Endodermal cell (in vitro differentiated cells): ENCODE results near the gene CGB7. TPM values are rescaled to one million over a fixed set of nuclear protein-coding genes. Genes with fewer than 3 reads are reported as not detected.

Source experiments
- DNase-seq: peaks from one replicate; pipeline ENCODE4 v3.0.0-alpha.2; 2017
- H3K27ac ChIP-seq: 2 replicates; pipeline ENCODE4 v1.5.1; 2013; ENCODE audit warnings: mild to moderate bottlenecking, low read depth, low read length, moderate library complexity
- H3K27me3 ChIP-seq: 2 replicates; pipeline ENCODE4 v1.6.1; 2013; ENCODE audit warnings: mild to moderate bottlenecking, low read length, moderate library complexity; ENCODE audit not compliant: insufficient read depth, control insufficient read depth, poor library complexity, severe bottlenecking
- H3K36me3 ChIP-seq: 2 replicates; pipeline ENCODE4 v1.7.0; 2013; ENCODE audit warnings: mild to moderate bottlenecking, low read length, moderate library complexity; ENCODE audit not compliant: control insufficient read depth, insufficient read depth
- H3K4me1 ChIP-seq: one replicate; pipeline ENCODE4 v1.7.0; 2013; ENCODE audit warnings: low read length; ENCODE audit not compliant: control insufficient read depth, insufficient read depth
- H3K4me3 ChIP-seq: 2 replicates; pipeline ENCODE4 v1.5.1; 2013; ENCODE audit warnings: mild to moderate bottlenecking, low read length, moderate library complexity
- H3K9ac ChIP-seq: 2 replicates; pipeline ENCODE4 v1.6.1; 2013; ENCODE audit warnings: mild to moderate bottlenecking, low read length, moderate library complexity; ENCODE audit not compliant: poor library complexity, severe bottlenecking; ENCODE audit errors: extremely low read depth
- H3K9me3 ChIP-seq: 2 replicates; pipeline ENCODE4 v1.6.1; 2013; ENCODE audit warnings: mild to moderate bottlenecking, low read length, moderate library complexity; ENCODE audit not compliant: control insufficient read depth
- H3K27ac Mint-ChIP-seq: 2 replicates; pipeline ENCODE4 v1.8.0; 2020; ENCODE audit warnings: mixed read lengths
- H3K27me3 Mint-ChIP-seq: 2 replicates; pipeline ENCODE4 v1.8.0; 2021; ENCODE audit warnings: mild to moderate bottlenecking, mixed read lengths; ENCODE audit not compliant: insufficient read depth
- H3K36me3 Mint-ChIP-seq: 2 replicates; pipeline ENCODE4 v1.8.0; 2020; ENCODE audit warnings: low read depth, mixed read lengths
- H3K4me1 Mint-ChIP-seq: 2 replicates; pipeline ENCODE4 v1.8.0; 2020; ENCODE audit warnings: mixed read lengths
- H3K4me3 Mint-ChIP-seq: 2 replicates; pipeline ENCODE4 v1.8.0; 2020; ENCODE audit warnings: mild to moderate bottlenecking, moderate library complexity, mixed read lengths
- H3K9me3 Mint-ChIP-seq: 2 replicates; pipeline ENCODE4 v1.8.0; 2020; ENCODE audit warnings: mild to moderate bottlenecking, mixed read lengths
- CTCF ChIP-seq: fragments of 200-600 bp; sonication (generic); conservative IDR thresholded peaks from 2 replicates; pipeline ENCODE4 v1.5.0; 2021; ENCODE audit warnings: antibody characterized with exemption, mild to moderate bottlenecking
- WGBS, 2 experiments: methylation state at CpG; one replicate each; pipeline versions ENCODE4 v1.1.5 to v1.1.7; 2013; ENCODE audit warnings: missing lambda C conversion rate in 2 of 2, mixed read lengths in 1 of 2; ENCODE audit not compliant: insufficient coverage in 1 of 2, insufficient read length in 1 of 2; 5-methylcytosine and 5-hydroxymethylcytosine counted together
- total RNA-seq, 2 donors: library from RNA; stranded (reverse); fragmentation: NEBNext Ultra II Directional in 1 of 2; extraction: Animal tissue kit (Norgen Biotek cat#: 25700) in 1 of 2; gene quantifications; 2 replicates in 1 of 2; 3 replicates in 1 of 2; pipeline ENCODE4 v1.2.1, GENCODE V29; 2021

Gene CGB7
- total RNA-seq, 2 donors from 2014 or later: 1.5 to 2.9 TPM

DNA sequence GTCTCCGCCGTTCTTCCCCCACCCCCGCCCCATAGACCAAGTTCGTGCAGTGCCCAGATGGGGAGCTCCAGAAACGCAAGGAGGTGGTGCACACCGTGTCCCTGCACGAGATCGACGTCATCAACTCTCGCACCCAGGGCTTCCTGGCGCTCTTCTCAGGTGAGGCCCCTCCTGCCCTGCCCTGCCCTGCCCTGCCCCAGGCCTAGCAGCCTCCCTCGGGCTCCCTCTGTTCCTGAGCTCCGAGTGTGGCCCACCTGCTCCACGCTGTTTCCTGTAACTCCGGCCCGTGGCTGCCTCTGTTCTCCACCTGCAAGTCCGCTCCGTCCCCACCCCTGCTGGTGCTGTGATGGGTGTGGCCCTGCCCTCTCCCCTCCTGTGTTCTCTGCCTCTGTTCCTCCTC, 47.1 kb downstream of the CGB7 start:
- Histone ChIP-seq H3K27ac (no peak overlapping the region), H3K4me1 (no peaks in the 10 kb centered on the region), H3K4me3 (no peak overlapping the region), H3K9ac (no peak overlapping the region), H3K9me3 (no peaks in the 10 kb centered on the region), H3K27me3 (no peaks in the 10 kb centered on the region), H3K36me3 (peaks cover 22% of the 10 kb centered on the region)
- DNase-seq: no peak
- Mint-ChIP-seq H3K4me3 (no peak overlapping the region), H3K9me3 (no peaks in the 10 kb centered on the region), H3K4me1 (no peaks in the 10 kb centered on the region), H3K36me3 (peaks cover 40% of the 10 kb centered on the region), H3K27ac (no peak overlapping the region), H3K27me3 (no peaks in the 10 kb centered on the region)
- WGBS, 2 experiments: 90 to 91% methylated on average over 13 to 18 of the region's 18 CpGs
- TF ChIP-seq CTCF: no peak

DNA sequence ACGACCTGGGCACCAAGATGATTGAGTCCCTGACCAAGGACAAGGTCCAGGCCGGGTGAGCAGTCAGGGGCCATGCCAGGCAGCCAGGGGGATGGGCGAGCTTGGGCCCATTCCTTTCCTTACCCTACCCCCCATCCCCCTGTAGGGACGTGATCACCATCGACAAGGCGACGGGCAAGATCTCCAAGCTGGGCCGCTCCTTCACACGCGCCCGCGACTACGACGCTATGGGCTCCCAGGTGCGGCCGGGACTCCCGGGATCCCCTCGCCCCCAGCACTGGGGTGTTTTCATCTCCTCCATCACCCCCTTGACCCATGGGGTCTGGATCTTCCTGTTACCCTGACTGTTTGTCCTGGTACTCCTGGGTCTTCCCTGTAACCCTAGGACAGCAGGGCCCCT, 47.7 kb downstream of the CGB7 start:
- no peak overlapping the region for H3K4me3 Mint-ChIP-seq
- H3K4me1 Mint-ChIP-seq: no peaks in the 10 kb centered on the region
- no peaks in the 10 kb centered on the region for H3K27me3 Mint-ChIP-seq
- no peak overlapping the region for H3K4me3 ChIP-seq
- 93 to 99% methylated on average over 14 to 18 of the region's 18 CpGs for WGBS, 2 experiments
- no peaks in the 10 kb centered on the region for H3K9me3 ChIP-seq
- no peak for TF ChIP-seq CTCF
- DNase-seq: no peak
- H3K9me3 Mint-ChIP-seq: no peaks in the 10 kb centered on the region
- H3K27ac Mint-ChIP-seq: no peak overlapping the region
- H3K36me3 Mint-ChIP-seq: peaks cover 39% of the 10 kb centered on the region
- H3K27ac ChIP-seq: no peak overlapping the region
- no peaks in the 10 kb centered on the region for H3K27me3 ChIP-seq
- peaks cover 22% of the 10 kb centered on the region for H3K36me3 ChIP-seq
- no peaks in the 10 kb centered on the region for H3K4me1 ChIP-seq
- no peak overlapping the region for H3K9ac ChIP-seq

DNA sequence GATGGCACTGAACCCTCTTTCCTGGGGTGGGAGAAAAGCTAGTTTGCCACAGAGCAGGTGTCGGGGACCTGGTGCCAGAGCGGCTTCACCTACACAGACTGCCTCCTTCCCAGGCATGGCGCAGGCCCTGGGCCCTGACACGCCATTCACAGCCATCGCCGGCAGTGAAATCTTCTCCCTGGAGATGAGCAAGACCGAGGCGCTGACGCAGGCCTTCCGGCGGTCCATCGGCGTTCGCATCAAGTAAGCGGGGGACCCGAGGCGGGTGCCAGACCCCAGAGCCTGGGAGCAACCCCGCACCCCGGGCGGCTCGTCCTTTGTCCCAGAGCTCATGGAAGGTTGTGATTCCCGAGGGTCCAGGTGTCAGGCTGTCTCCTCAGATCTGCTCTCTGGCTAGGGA, 50.6 kb downstream of the CGB7 start:
- H3K9me3 ChIP-seq: no peaks in the 10 kb centered on the region
- Mint-ChIP-seq H3K27ac (no peak overlapping the region), H3K4me1 (no peaks in the 10 kb centered on the region), H3K4me3 (no peak overlapping the region), H3K27me3 (no peaks in the 10 kb centered on the region), H3K36me3 (peaks cover 31% of the 10 kb centered on the region), H3K9me3 (no peaks in the 10 kb centered on the region)
- no peak for TF ChIP-seq CTCF
- H3K9ac ChIP-seq: no peak overlapping the region
- H3K27ac ChIP-seq: no peak overlapping the region
- no peak for DNase-seq
- WGBS, 2 experiments: 96 to 97% methylated on average over 15 to 22 of the region's 22 CpGs
- peaks cover 46% of the 10 kb centered on the region for H3K36me3 ChIP-seq
- H3K4me3 ChIP-seq: no peak overlapping the region
- H3K4me1 ChIP-seq: no peaks in the 10 kb centered on the region
- H3K27me3 ChIP-seq: no peaks in the 10 kb centered on the region
